H1 (cell line): ENCODE measurements around the gene CCL17.

Experiments
- BCL11A ChIP-seq, 2 experiments: IDR thresholded peaks; one replicate each; pipeline ENCODE4 v1.6.1; 2011; ENCODE audit warnings: low read depth in 2 of 2, low read length in 2 of 2, mild to moderate bottlenecking in 2 of 2
- CEBPB ChIP-seq: IDR thresholded peaks from 2 replicates; pipeline ENCODE4 v1.6.1; 2012; ENCODE audit warnings: low read depth, low read length
- CHD2 ChIP-seq: IDR thresholded peaks from 2 replicates; pipeline ENCODE4 v1.6.1; 2012; ENCODE audit warnings: low read length, improper control_type of control experiment
- CTBP2 ChIP-seq: IDR thresholded peaks from 2 replicates; pipeline ENCODE4 v1.7.0; 2011; ENCODE audit warnings: borderline replicate concordance, mild to moderate bottlenecking, moderate library complexity, mixed read lengths, low read length; ENCODE audit not compliant: insufficient read depth, insufficient read length
- CTCF ChIP-seq, 3 experiments: IDR thresholded peaks; 1 replicate in 2 of 3; 2 replicates in 1 of 3; pipeline versions ENCODE4 v1.5.1 to v1.6.1; 2011; ENCODE audit warnings: low read length in 3 of 3, mild to moderate bottlenecking in 3 of 3, inconsistent platforms in 2 of 3, low read depth in 1 of 3, moderate library complexity in 1 of 3; ENCODE audit not compliant: insufficient read depth in 1 of 3; ENCODE audit errors: control extremely low read depth in 1 of 3
- GABPA ChIP-seq: IDR thresholded peaks from 2 replicates; pipeline ENCODE4 v1.6.1; 2011; ENCODE audit warnings: mild to moderate bottlenecking, low read length, moderate library complexity, borderline replicate concordance; ENCODE audit not compliant: insufficient read depth
- GTF2F1 ChIP-seq: IDR thresholded peaks from 2 replicates; pipeline ENCODE4 v1.6.1; 2012; ENCODE audit warnings: low read depth, low read length, improper control_type of control experiment, borderline replicate concordance
- JUN ChIP-seq: IDR thresholded peaks from 2 replicates; pipeline ENCODE4 v1.6.1; 2011; ENCODE audit warnings: low read depth, mild to moderate bottlenecking, improper control_type of control experiment, low read length
- PHF8 ChIP-seq: fragments of 200-600 bp; sonication (generic); conservative IDR thresholded peaks from 2 replicates; pipeline ENCODE4 v1.7.1; 2012; ENCODE audit warnings: low read depth, mild to moderate bottlenecking, inconsistent platforms, low read length, moderate library complexity
- SIN3A ChIP-seq, 2 experiments: IDR thresholded peaks in 1 of 2; conservative IDR thresholded peaks in 1 of 2; 2 replicates each; pipeline ENCODE4 v1.6.1; 2011 to 2012; ENCODE audit warnings: low read length in 2 of 2, improper control_type of control experiment in 1 of 2, low read depth in 1 of 2, mild to moderate bottlenecking in 1 of 2
- TEAD4 ChIP-seq: IDR thresholded peaks from 2 replicates; pipeline ENCODE4 v1.6.1; 2012; ENCODE audit warnings: low read depth, low read length, inconsistent platforms, mixed read lengths
- ZNF274 ChIP-seq: IDR thresholded peaks from 2 replicates; pipeline ENCODE4 v1.7.0; 2012; ENCODE audit warnings: low read length, borderline replicate concordance; ENCODE audit errors: extremely low read depth
- TF ChIP-seq, protein P1 (sequence below): IDR thresholded peaks from 2 replicates; pipeline ENCODE4 v1.6.1; 2012; ENCODE audit warnings: inconsistent platforms
- TF ChIP-seq, protein P2 (sequence below): IDR thresholded peaks from 2 replicates; pipeline ENCODE4 v1.6.1; 2011; ENCODE audit warnings: low read length, improper control_type of control experiment

- TF ChIP-seq JUN, result no peak
- TF ChIP-seq, protein P1, sequence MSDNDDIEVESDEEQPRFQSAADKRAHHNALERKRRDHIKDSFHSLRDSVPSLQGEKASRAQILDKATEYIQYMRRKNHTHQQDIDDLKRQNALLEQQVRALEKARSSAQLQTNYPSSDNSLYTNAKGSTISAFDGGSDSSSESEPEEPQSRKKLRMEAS, result no peak
- TF ChIP-seq PHF8, result no peak
- no peak for TF ChIP-seq CTCF (IDR thresholded peaks at IDR 0.05; ENCODE audit: control extremely low read depth in 1 of 3, insufficient read depth in 1 of 3, low read depth in 1 of 3, low read length in 3 of 3)
- no peak for TF ChIP-seq GABPA
- no peak for TF ChIP-seq CTBP2
- no peak for TF ChIP-seq BCL11A (IDR thresholded peaks at IDR 0.05; ENCODE audit: low read depth in 2 of 2, low read length in 2 of 2)
- TF ChIP-seq GTF2F1, result no peak
- no peak for TF ChIP-seq CHD2
- no peak for TF ChIP-seq ZNF274
- TF ChIP-seq CEBPB, result no peak
- TF ChIP-seq, protein P2, sequence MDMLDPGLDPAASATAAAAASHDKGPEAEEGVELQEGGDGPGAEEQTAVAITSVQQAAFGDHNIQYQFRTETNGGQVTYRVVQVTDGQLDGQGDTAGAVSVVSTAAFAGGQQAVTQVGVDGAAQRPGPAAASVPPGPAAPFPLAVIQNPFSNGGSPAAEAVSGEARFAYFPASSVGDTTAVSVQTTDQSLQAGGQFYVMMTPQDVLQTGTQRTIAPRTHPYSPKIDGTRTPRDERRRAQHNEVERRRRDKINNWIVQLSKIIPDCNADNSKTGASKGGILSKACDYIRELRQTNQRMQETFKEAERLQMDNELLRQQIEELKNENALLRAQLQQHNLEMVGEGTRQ, result no peak
- no peak for TF ChIP-seq SIN3A (conservative IDR thresholded peaks at IDR 0.05 in 1 of 2, IDR thresholded peaks at IDR 0.05 in 1 of 2; ENCODE audit: low read depth in 1 of 2, low read length in 2 of 2)
- no peak for TF ChIP-seq TEAD4
Measured at GRCh38 chr16:57413301-57413730, 8.7 kb downstream of the CCL17 start.
